Fibroblast of pulmonary artery (primary cell): Measurements from ENCODE around the gene MMP24OS.

Experiments
- DNase-seq: peaks from one replicate; pipeline ENCODE4 v3.0.0-alpha.2; 2010; ENCODE audit warnings: low read depth
- H3K4me3 ChIP-seq: replicated peaks from 2 replicates; pipeline ENCODE4 v1.5.1; 2011; ENCODE audit warnings: low read depth, mild to moderate bottlenecking, control low read depth, low read length, moderate library complexity
- TF ChIP-seq, protein P1 (sequence below): IDR thresholded peaks from 2 replicates; pipeline ENCODE4 v1.5.1; 2011; ENCODE audit warnings: mild to moderate bottlenecking, control low read depth, low read length, inconsistent platforms; ENCODE audit errors: missing control alignments

The MMP24OS gene

DNA sequence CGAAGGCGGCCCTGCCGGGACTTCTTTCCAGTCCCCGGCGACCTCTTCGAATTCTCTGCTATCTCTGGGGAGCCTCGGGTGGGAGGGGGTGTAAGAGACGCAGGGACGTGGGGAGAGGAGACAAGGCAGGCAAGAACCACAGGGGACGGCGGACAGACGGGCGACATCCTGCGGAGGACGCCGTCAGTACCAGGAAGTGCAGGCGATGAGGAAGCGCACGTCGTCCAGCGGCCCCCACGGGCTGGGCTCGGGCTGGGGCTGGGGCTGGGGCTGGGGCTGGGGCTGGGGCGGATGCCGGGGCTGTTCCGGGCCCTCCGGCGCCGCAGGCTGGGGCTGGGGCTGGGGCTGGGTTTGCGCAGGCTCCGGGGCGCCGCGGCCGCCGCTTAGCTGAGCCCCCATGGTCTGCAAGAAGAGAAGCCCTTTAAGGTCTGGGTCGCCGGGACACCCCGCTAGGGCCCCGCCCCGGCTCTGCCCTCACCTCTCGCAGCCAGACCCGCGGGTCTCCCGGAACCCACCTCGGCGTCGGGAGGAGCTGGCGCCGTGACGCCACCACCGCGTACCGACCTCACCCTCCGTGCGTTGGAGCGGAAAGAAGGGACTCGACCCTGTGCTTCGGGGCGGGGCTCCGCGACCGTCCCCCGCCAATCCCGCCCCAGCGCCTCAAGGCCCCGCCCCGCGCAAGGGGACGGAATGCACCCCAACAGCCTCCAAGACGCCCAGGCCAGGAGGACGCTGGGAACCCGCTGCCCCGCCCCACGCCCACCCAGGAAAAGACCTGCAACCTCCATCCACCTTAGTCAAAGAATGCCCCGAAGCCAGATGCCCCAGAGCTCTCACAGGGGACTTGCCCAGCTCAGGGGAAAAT is at the start of gene MMP24OS:
TSS of gene MMP24OS (minus strand) at position 592 of the 865 bp plus-strand sequence. CDS start at position 399, 193 bp downstream.
- peak within 1 kb of the TSS; percentile 86 for H3K4me3 ChIP-seq
- TF ChIP-seq, protein P1, sequence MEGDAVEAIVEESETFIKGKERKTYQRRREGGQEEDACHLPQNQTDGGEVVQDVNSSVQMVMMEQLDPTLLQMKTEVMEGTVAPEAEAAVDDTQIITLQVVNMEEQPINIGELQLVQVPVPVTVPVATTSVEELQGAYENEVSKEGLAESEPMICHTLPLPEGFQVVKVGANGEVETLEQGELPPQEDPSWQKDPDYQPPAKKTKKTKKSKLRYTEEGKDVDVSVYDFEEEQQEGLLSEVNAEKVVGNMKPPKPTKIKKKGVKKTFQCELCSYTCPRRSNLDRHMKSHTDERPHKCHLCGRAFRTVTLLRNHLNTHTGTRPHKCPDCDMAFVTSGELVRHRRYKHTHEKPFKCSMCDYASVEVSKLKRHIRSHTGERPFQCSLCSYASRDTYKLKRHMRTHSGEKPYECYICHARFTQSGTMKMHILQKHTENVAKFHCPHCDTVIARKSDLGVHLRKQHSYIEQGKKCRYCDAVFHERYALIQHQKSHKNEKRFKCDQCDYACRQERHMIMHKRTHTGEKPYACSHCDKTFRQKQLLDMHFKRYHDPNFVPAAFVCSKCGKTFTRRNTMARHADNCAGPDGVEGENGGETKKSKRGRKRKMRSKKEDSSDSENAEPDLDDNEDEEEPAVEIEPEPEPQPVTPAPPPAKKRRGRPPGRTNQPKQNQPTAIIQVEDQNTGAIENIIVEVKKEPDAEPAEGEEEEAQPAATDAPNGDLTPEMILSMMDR = peak; percentile 16
- DNase-seq = peak; percentile 89

DNA sequence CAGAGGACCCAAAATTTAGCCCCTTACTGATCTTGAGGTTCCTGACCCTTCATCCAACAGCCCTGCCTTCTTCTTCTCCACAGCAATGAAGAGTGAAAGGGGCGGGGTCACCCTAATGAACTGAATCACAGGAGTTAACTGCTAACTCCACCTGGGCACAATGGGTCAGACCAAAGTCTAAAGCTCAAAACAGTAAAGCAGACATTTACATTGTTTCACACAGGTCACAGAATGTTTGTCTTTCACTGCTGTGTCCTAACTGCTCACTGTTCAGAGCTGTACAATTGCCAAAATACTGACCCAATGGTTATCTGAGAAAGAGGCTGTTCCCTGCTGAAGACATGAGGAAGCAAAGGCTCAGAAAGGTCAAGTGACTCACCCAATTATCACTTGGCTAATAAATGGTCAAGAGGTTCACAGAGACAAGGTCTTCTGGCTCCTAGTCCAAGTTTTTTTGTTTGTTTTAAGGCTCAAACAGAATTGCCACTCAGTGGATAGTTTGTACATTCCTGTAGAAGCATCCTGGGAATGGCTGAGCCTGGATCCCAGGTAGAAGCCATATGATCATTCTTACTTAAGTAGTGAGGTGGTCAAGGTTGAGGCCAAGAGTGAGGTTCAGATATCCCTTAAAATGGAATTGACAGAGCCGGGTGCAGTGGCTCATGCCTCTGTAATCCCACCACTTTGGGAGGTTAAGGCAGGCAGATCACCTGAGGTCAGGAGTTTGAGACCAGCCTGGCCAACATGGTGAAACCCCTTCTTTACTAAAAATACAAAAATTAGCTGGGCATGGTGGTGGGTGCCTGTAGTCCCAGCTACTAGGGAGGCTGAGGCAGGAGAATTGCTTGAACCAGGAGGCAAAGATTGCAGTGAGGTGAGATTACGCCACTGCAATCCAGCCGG is 49.4 kb upstream of the MMP24OS start:
- no peak overlapping the region for H3K4me3 ChIP-seq
- no peak for DNase-seq
- TF ChIP-seq, protein P1 = no peak

DNA sequence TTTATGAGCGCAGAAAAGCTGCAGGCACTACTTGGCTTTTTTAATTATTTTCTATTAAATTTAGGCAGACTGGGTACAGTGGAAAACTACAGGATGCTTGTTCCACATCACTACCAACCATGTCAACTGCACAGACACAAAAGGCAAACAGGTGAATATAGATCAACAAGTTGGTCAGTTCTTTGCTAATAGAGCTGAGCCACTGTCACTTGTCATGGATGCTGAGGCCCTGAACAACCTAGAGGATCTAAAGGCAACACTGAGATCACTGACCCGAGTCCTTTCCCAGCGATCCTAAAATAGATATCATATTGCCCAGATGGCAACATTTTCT is 48.8 kb upstream of the MMP24OS start:
- H3K4me3 ChIP-seq = no peak overlapping the region
- no peak for DNase-seq
- TF ChIP-seq, protein P1 = no peak

DNA sequence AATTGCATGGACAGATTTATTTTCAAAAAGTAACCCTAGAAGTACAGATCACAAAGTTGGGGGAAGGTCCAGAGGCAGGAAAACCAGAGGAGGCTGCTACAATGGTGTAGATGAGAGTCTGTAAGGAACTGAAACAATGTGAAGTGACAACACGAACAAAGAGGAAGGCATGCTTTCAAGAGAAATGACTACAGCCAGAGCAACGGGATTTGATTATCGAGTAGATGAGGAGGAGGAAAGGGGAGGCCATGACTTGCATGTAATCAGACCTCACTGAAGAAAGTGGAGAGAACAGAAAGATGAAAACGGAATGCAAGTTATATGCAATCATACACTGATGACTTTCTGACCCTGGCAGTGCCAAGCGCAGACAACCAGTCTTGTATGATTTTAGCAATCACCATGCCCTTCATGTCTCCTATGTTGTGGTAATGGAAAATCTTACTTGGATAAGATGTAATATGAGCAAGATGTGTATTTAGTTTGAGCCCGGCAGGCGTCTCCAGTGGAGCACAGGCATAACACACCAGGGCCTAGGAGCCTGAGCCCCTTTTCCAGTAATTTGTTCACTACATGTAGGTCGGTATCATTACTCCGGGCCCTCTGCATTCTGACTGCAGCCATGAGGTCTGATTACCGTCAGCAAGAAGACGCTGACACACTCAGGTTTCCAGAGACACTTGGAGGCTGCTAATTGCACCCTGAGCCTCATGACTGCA is 48.3 kb upstream of the MMP24OS start:
- DNase-seq = no peak
- TF ChIP-seq, protein P1 = no peak

DNA sequence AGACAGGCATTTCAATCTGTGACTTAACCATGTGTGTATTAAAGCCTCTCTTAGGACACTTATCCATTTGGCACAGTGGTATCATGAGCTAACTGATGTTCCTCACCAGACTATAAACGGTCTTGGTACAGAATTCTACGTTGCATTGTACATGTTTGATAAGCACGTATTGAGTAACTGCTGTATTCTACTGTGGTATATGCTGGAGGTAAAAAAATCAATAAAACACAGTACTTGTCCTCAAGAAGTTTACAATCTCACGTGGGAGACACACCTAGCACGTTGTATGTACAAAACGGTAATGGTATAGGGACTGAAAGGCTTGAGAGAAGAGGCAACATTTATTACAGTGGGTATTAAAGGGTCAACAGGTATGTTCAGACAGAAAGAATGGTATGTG is 47.5 kb upstream of the MMP24OS start:
- no peak for DNase-seq
- H3K4me3 ChIP-seq = no peak overlapping the region
- TF ChIP-seq, protein P1 = no peak

More for the DNA sequence above, 48.3 kb upstream of the MMP24OS start:
- H3K4me3 ChIP-seq = no peak overlapping the region

DNA sequence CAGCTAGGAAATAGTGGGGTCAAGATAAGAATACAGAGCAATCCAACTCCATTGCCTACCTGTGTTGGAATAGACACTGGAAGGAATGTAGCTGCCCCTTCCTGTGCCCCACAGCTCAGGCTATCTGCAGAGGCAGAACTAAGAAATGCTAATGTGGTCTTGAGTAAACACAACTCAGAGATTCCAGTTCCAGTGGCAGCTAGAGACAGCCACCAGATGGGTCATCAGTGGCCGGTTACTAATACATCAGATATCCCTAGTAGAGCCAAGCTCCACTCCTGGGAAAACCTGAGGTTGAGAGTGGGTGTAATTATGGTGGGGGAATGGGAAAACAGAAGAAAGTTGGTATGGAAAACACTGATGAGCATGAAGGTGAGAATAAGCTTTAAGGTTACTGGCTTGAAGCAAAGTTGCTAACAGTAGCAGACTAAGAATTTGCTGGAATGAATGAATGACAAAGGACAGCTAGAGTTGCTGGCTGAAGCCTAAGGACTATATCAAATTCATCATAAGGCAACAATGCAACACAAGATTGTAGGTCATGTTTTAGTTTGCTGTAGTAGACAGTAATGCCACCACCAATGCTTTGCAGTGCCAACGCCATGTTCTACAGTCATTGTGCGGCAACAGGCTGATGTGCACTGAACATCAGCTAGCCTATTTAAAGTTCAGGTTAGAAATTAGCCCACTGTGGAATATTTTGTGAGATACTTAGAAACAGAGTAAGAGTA is 42.6 kb upstream of the MMP24OS start:
- DNase-seq = peak; percentile 47
- TF ChIP-seq, protein P1 = no peak
- H3K4me3 ChIP-seq = no peak overlapping the region
